Loucy (cell line): ENCODE measurements around the gene EFTUD2.

Experiments used
- H2AFZ ChIP-seq: fragments of 200-600 bp; sonication (generic); 2 replicates; pipeline ENCODE4 v1.6.0; 2016; ENCODE audit warnings: antibody characterized with exemption, mild to moderate bottlenecking, low read length, moderate library complexity
- H3F3A ChIP-seq: fragments of 200-600 bp; 2 replicates; pipeline ENCODE4 v1.6.0; 2016; ENCODE audit warnings: antibody characterized with exemption, low read depth, mild to moderate bottlenecking
- H3K27me3 ChIP-seq: fragments of 200-600 bp; sonication (generic); 2 replicates; pipeline ENCODE4 v1.6.1; 2014; ENCODE audit warnings: low read length, mild to moderate bottlenecking; ENCODE audit not compliant: insufficient read depth, poor library complexity, severe bottlenecking
- H3K36me3 ChIP-seq: fragments of 200-600 bp; sonication (generic); 2 replicates; pipeline ENCODE4 v1.6.1; 2016; ENCODE audit warnings: low read length; ENCODE audit not compliant: insufficient read depth
- H3K4me1 ChIP-seq: fragments of 200-600 bp; sonication (generic); 2 replicates; pipeline ENCODE4 v1.5.1; 2014; ENCODE audit warnings: low read length, mild to moderate bottlenecking; ENCODE audit not compliant: insufficient read depth, poor library complexity, severe bottlenecking
- H3K4me2 ChIP-seq: fragments of 200-600 bp; sonication (generic); 2 replicates; pipeline ENCODE4 v1.6.0; 2014; ENCODE audit warnings: antibody characterized with exemption, low read length, low read depth, mild to moderate bottlenecking; ENCODE audit not compliant: poor library complexity, severe bottlenecking
- H3K4me3 ChIP-seq: fragments of 200-600 bp; sonication (generic); 2 replicates; pipeline ENCODE4 v1.5.1; 2014; ENCODE audit warnings: low read length, mild to moderate bottlenecking, mixed read lengths; ENCODE audit not compliant: poor library complexity, severe bottlenecking
- H3K79me2 ChIP-seq: fragments of 200-600 bp; sonication (generic); 2 replicates; pipeline ENCODE4 v1.6.1; 2014; ENCODE audit warnings: low read length; ENCODE audit not compliant: insufficient read depth
- H3K9ac ChIP-seq: fragments of 200-600 bp; sonication (generic); 2 replicates; pipeline ENCODE4 v1.6.0; 2014; ENCODE audit warnings: mild to moderate bottlenecking, low read depth, low read length, moderate library complexity; ENCODE audit not compliant: poor library complexity, severe bottlenecking
- H3K9me2 ChIP-seq: fragments of 200-600 bp; sonication (generic); replicated peaks from 2 replicates; pipeline ENCODE4 v1.6.1; 2016; ENCODE audit warnings: low read depth, low read length, mixed read lengths
- H3K9me3 ChIP-seq: fragments of 200-600 bp; sonication (generic); 2 replicates; pipeline ENCODE4 v1.6.1; 2014; ENCODE audit warnings: mild to moderate bottlenecking, antibody characterized with exemption, low read length, low read depth; ENCODE audit not compliant: insufficient read depth
- H4K20me1 ChIP-seq: fragments of 200-600 bp; sonication (generic); 2 replicates; pipeline ENCODE4 v1.6.0; 2014; ENCODE audit warnings: antibody characterized with exemption, low read length, mild to moderate bottlenecking; ENCODE audit not compliant: insufficient read depth, poor library complexity, severe bottlenecking
- CTCF ChIP-seq: fragments of 200-600 bp; sonication (generic); conservative IDR thresholded peaks from 2 replicates; pipeline ENCODE4 v1.5.1; 2014; ENCODE audit warnings: mild to moderate bottlenecking, antibody characterized with exemption, low read length
- EZH2phosphoT487 ChIP-seq: fragments of 200-600 bp; IDR thresholded peaks from 2 replicates; pipeline ENCODE4 v1.6.1; 2018; ENCODE audit warnings: antibody characterized with exemption, mild to moderate bottlenecking, moderate library complexity, borderline replicate concordance

Gene EFTUD2

GRCh38 chr17:44940317-44940716, 41.1 kb upstream of the EFTUD2 start:
- Histone ChIP-seq H4K20me1 (peaks cover 40% of the 10 kb centered on the region), H3K4me2 (peak overlapping the region; percentile 86), H3K9me3 (no peaks in the 10 kb centered on the region), H3K27me3 (no peaks in the 10 kb centered on the region), H3K9ac (peak overlapping the region; percentile 34), H3K4me3 (peak overlapping the region; percentile 67), H3K9me2 (no peaks in the 10 kb centered on the region), H3K79me2 (peaks cover 97% of the 10 kb centered on the region), H3K36me3 (peaks cover 21% of the 10 kb centered on the region; the same call in 1 of the 2 replicates), H3F3A (no peaks in the 10 kb centered on the region), H3K4me1 (peaks cover 51% of the 10 kb centered on the region), H2AFZ (no peak overlapping the region)
- TF ChIP-seq EZH2phosphoT487 (no peak), CTCF (no peak)

- H3K79me2 ChIP-seq, result peaks cover 53% of the 10 kb centered on the region
- peaks cover 68% of the 10 kb centered on the region; the same call in 1 of the 2 replicates for H3K36me3 ChIP-seq
- TF ChIP-seq EZH2phosphoT487, result no peak
- TF ChIP-seq CTCF, result no peak
- H3K9me2 ChIP-seq, result no peaks in the 10 kb centered on the region
- no peak overlapping the region for H3K9ac ChIP-seq
- H3F3A ChIP-seq, result no peaks in the 10 kb centered on the region
- peaks cover 4% of the 10 kb centered on the region for H3K4me1 ChIP-seq
- no peaks in the 10 kb centered on the region for H3K27me3 ChIP-seq
- no peaks in the 10 kb centered on the region for H3K9me3 ChIP-seq
- H3K4me3 ChIP-seq, result no peak overlapping the region
- no peak overlapping the region for H3K4me2 ChIP-seq
- peaks cover 13% of the 10 kb centered on the region for H4K20me1 ChIP-seq
- H2AFZ ChIP-seq, result no peak overlapping the region
Measured at GRCh38 chr17:44935116-44935515, 35.9 kb upstream of the EFTUD2 start.

- no peak overlapping the region for H3K4me3 ChIP-seq
- peaks cover under 1% of the 10 kb centered on the region for H3K4me1 ChIP-seq
- H3K9me3 ChIP-seq, result no peaks in the 10 kb centered on the region
- H2AFZ ChIP-seq, result no peak overlapping the region
- H3K27me3 ChIP-seq, result no peaks in the 10 kb centered on the region
- H3K36me3 ChIP-seq, result peaks cover 72% of the 10 kb centered on the region; the same call in 1 of the 2 replicates
- H3K79me2 ChIP-seq, result peaks cover 49% of the 10 kb centered on the region
- H4K20me1 ChIP-seq, result peaks cover 13% of the 10 kb centered on the region
- no peaks in the 10 kb centered on the region for H3K9me2 ChIP-seq
- H3K9ac ChIP-seq, result no peak overlapping the region
- no peaks in the 10 kb centered on the region for H3F3A ChIP-seq
- H3K4me2 ChIP-seq, result no peak overlapping the region
- no peak for TF ChIP-seq EZH2phosphoT487
Measured at GRCh38 chr17:44934745-44935105, 35.5 kb upstream of the EFTUD2 start.
